Adrenal gland (tissue), 5 donors: ENCODE measurements around the gene ADAMTS8.

ENCODE experiments used
- POLR2A ChIP-seq, 2 donors: fragments of 450-650 bp; IDR thresholded peaks; one replicate each; pipeline ENCODE4 v1.6.1; 2017; ENCODE audit warnings: antibody characterized with exemption in 2 of 2, mild to moderate bottlenecking in 2 of 2, moderate library complexity in 1 of 2
- TF ChIP-seq, protein P1 (sequence below), 6 experiments: fragments of 450-650 bp in 4 of 6; fragments of 200-600 bp in 2 of 6; sonication (generic) in 1 of 6; IDR thresholded peaks; 1 replicate in 5 of 6; 2 replicates in 1 of 6; pipeline versions ENCODE4 v1.5.1 to v1.8.0; 2016 to 2021; ENCODE audit warnings: antibody characterized with exemption in 6 of 6, mild to moderate bottlenecking in 2 of 6, moderate library complexity in 1 of 6
- donor health status: DM: no; HTN: no; CAD: no.

DNA sequence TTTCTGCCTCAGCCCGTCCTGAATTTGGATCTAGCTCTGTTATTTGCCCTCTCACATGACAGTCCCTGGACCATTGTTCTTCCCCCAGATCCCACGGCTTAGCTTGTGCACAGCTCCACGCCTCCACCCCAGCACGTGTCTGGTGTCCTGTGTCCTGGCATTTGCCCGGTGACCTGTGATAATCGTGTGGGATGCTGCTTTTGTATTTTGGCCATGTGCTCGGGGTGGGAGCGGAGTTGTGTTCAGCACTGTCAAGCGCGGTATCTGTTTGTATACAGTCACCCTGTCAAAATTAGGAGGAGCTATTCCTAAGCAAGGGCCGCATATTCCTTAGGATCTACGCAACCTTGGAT lies 11.9 kb downstream of the ADAMTS8 start:
- TF ChIP-seq, protein P1, sequence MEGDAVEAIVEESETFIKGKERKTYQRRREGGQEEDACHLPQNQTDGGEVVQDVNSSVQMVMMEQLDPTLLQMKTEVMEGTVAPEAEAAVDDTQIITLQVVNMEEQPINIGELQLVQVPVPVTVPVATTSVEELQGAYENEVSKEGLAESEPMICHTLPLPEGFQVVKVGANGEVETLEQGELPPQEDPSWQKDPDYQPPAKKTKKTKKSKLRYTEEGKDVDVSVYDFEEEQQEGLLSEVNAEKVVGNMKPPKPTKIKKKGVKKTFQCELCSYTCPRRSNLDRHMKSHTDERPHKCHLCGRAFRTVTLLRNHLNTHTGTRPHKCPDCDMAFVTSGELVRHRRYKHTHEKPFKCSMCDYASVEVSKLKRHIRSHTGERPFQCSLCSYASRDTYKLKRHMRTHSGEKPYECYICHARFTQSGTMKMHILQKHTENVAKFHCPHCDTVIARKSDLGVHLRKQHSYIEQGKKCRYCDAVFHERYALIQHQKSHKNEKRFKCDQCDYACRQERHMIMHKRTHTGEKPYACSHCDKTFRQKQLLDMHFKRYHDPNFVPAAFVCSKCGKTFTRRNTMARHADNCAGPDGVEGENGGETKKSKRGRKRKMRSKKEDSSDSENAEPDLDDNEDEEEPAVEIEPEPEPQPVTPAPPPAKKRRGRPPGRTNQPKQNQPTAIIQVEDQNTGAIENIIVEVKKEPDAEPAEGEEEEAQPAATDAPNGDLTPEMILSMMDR (IDR thresholded peaks at IDR 0.05), result no peak
- no peak for TF ChIP-seq POLR2A (IDR thresholded peaks at IDR 0.05)
